HepG2 (cell line): Measurements from ENCODE around the gene SKIDA1. TPM values are rescaled to one million over a fixed set of nuclear protein-coding genes. Genes with fewer than 3 reads are reported as not detected.

ENCODE experiments used
- ARID2 ChIP-seq: sonication (generic); formaldehyde crosslinking; IDR thresholded peaks from 2 replicates; pipeline ENCODE4 v1.8.1; 2022; ENCODE audit warnings: mild to moderate bottlenecking, missing genetic modification reagents, borderline replicate concordance
- BCL6 ChIP-seq: IDR thresholded peaks from 2 replicates; pipeline ENCODE4 v1.6.1; 2016; ENCODE audit warnings: missing genetic modification reagents, missing compliant biosample characterization
- CBX5 ChIP-seq: sonication (generic); formaldehyde crosslinking; IDR thresholded peaks from 2 replicates; pipeline ENCODE4 v1.4.0; 2020; ENCODE audit warnings: missing genetic modification reagents, borderline replicate concordance
- DMAP1 ChIP-seq: IDR thresholded peaks from 2 replicates; pipeline ENCODE4 v1.6.1; 2016
- FOXJ3 ChIP-seq: sonication (generic); formaldehyde crosslinking; IDR thresholded peaks from 2 replicates; pipeline ENCODE4 v1.4.0; 2020; ENCODE audit warnings: missing genetic modification reagents, mild to moderate bottlenecking, borderline replicate concordance
- FOXO4 ChIP-seq: sonication (generic); formaldehyde crosslinking; conservative IDR thresholded peaks from 2 replicates; pipeline ENCODE4 v1.8.1; 2023; ENCODE audit warnings: missing genetic modification reagents
- HIVEP1 ChIP-seq: sonication (generic); formaldehyde crosslinking; IDR thresholded peaks from 2 replicates; pipeline ENCODE4 v1.4.0; 2020; ENCODE audit warnings: mild to moderate bottlenecking, missing genetic modification reagents
- HMG20A ChIP-seq: IDR thresholded peaks from 2 replicates; pipeline ENCODE4 v1.6.1; 2016; ENCODE audit warnings: borderline replicate concordance
- HOXA5 ChIP-seq: sonication (generic); formaldehyde crosslinking; IDR thresholded peaks from 2 replicates; pipeline ENCODE4 v1.4.0; 2020; ENCODE audit warnings: missing genetic modification reagents
- LRRFIP1 ChIP-seq: sonication (generic); formaldehyde crosslinking; conservative IDR thresholded peaks from 2 replicates; pipeline ENCODE4 v1.4.0; 2020; ENCODE audit warnings: missing genetic modification reagents
- MIXL1 ChIP-seq: IDR thresholded peaks from 2 replicates; pipeline ENCODE4 v1.6.1; 2016
- NCOA1 ChIP-seq: sonication (generic); formaldehyde crosslinking; IDR thresholded peaks from 2 replicates; pipeline ENCODE4 v1.9.0; 2021; ENCODE audit warnings: missing genetic modification reagents
- NFYC ChIP-seq: IDR thresholded peaks from 2 replicates; pipeline ENCODE4 v1.6.1; 2016; ENCODE audit warnings: missing genetic modification reagents, missing compliant biosample characterization
- NPAS2 ChIP-seq: sonication (generic); formaldehyde crosslinking; IDR thresholded peaks from 2 replicates; pipeline ENCODE4 v1.8.0; 2022; ENCODE audit warnings: mild to moderate bottlenecking, missing genetic modification reagents, borderline replicate concordance
- PAF1 ChIP-seq: IDR thresholded peaks from 2 replicates; pipeline ENCODE4 v1.6.1; 2016; ENCODE audit warnings: missing genetic modification reagents, missing compliant biosample characterization
- PAX8 ChIP-seq: sonication (generic); formaldehyde crosslinking; IDR thresholded peaks from 2 replicates; pipeline ENCODE4 v1.8.0; 2022; ENCODE audit warnings: mild to moderate bottlenecking, missing genetic modification reagents, borderline replicate concordance
- PRMT3 ChIP-seq: sonication (generic); formaldehyde crosslinking; IDR thresholded peaks from 2 replicates; pipeline ENCODE4 v1.8.1; 2022; ENCODE audit warnings: low read depth, mild to moderate bottlenecking, moderate library complexity, missing genetic modification reagents, borderline replicate concordance
- TARDBP ChIP-seq: sonication (generic); formaldehyde crosslinking; IDR thresholded peaks from 2 replicates; pipeline ENCODE4 v1.8.0; 2022; ENCODE audit warnings: mild to moderate bottlenecking, missing genetic modification reagents
- TFAP4 ChIP-seq: sonication (generic); IDR thresholded peaks from 2 replicates; pipeline ENCODE4 v1.6.1; 2016; ENCODE audit warnings: low read depth, borderline replicate concordance
- TFE3 ChIP-seq: IDR thresholded peaks from 2 replicates; pipeline ENCODE4 v1.6.1; 2016
- THAP11 ChIP-seq: IDR thresholded peaks from 2 replicates; pipeline ENCODE4 v1.6.1; 2016; ENCODE audit warnings: missing biosample characterization, missing genetic modification reagents
- U2AF2 ChIP-seq: fragments of 200-400 bp; formaldehyde crosslinking; IDR thresholded peaks from 2 replicates; pipeline ENCODE4 v1.6.1; 2017; ENCODE audit warnings: low read depth, mild to moderate bottlenecking, low read length
- YEATS4 ChIP-seq: sonication (generic); formaldehyde crosslinking; IDR thresholded peaks from 2 replicates; pipeline ENCODE4 v1.4.0; 2020; ENCODE audit warnings: missing genetic modification reagents, borderline replicate concordance
- ZNF10 ChIP-seq: sonication (generic); formaldehyde crosslinking; IDR thresholded peaks from 2 replicates; pipeline ENCODE4 v1.4.0; 2020; ENCODE audit warnings: mild to moderate bottlenecking, low read depth, missing genetic modification reagents, borderline replicate concordance
- ZNF121 ChIP-seq: sonication (generic); formaldehyde crosslinking; IDR thresholded peaks from 2 replicates; pipeline ENCODE4 v1.5.0; 2020; ENCODE audit warnings: mild to moderate bottlenecking, missing genetic modification reagents
- ZNF17 ChIP-seq: sonication (generic); formaldehyde crosslinking; IDR thresholded peaks from 2 replicates; pipeline ENCODE4 v1.5.0; 2020; ENCODE audit warnings: mild to moderate bottlenecking, missing genetic modification reagents
- ZNF224 ChIP-seq: sonication (generic); formaldehyde crosslinking; IDR thresholded peaks from 2 replicates; pipeline ENCODE4 v1.5.0; 2020; ENCODE audit warnings: mild to moderate bottlenecking, missing genetic modification reagents
- ZNF883 ChIP-seq: sonication (generic); formaldehyde crosslinking; IDR thresholded peaks from 2 replicates; pipeline ENCODE4 v1.5.1; 2020; ENCODE audit warnings: mild to moderate bottlenecking, missing genetic modification reagents; ENCODE audit errors: not compliant biosample characterization
- polyA plus RNA-seq, 8 experiments: library from polyadenylated mRNA; depleted of rRNA in 3 of 8; stranded (reverse) in 7 of 8; unstranded in 1 of 8; fragments of >200 nt; fragmentation: Illumina TruSeq in 4 of 8; extraction: Trizol in 4 of 8; gene quantifications; 2 replicates each; pipeline versions ENCODE4 v1.2.1 to v1.2.3, GENCODE V29; 2011 to 2016; ENCODE audit warnings: low read depth in 4 of 8, missing spikeins in 1 of 8, mixed read lengths in 1 of 8; ENCODE audit not compliant: insufficient read depth in 1 of 8
- total RNA-seq, 5 experiments: library from RNA; depleted of rRNA; stranded (reverse); fragments of >200 nt; fragmentation: Illumina TruSeq; extraction: Trizol; gene quantifications; 2 replicates each; pipeline ENCODE4 v1.2.3, GENCODE V29; 2016; ENCODE audit warnings: low read depth in 1 of 5

Gene SKIDA1
- total and polyA plus RNA-seq, 2 of the 13 experiments (the other 11 are each of a cell fraction or from before 2014, with no cell fraction given): 0.73 to 1.5 TPM

- TF ChIP-seq ZNF10 (CRISPR knock-in tag): no peak
- TF ChIP-seq ARID2 (CRISPR knock-in tag): peak; percentile 81
- TF ChIP-seq HIVEP1: no peak
- TF ChIP-seq TFAP4: no peak
- no peak for TF ChIP-seq NCOA1 (CRISPR knock-in tag)
- no peak for TF ChIP-seq FOXJ3 (CRISPR knock-in tag)
- TF ChIP-seq TARDBP (CRISPR knock-in tag): 0 out of 2 replicates have a peak, but pooled peaks have one; percentile 33
- TF ChIP-seq PAX8 (CRISPR knock-in tag): no peak
- no peak for TF ChIP-seq PRMT3 (CRISPR knock-in tag)
- TF ChIP-seq MIXL1 (CRISPR knock-in tag): no peak
- no peak for TF ChIP-seq ZNF17 (CRISPR knock-in tag)
- TF ChIP-seq U2AF2: no peak
- TF ChIP-seq LRRFIP1 (CRISPR knock-in tag): no peak
- no peak for TF ChIP-seq TFE3 (CRISPR knock-in tag)
- TF ChIP-seq NPAS2 (CRISPR knock-in tag): no peak
- TF ChIP-seq CBX5: no peak
- TF ChIP-seq ZNF121 (CRISPR knock-in tag): no peak
- TF ChIP-seq FOXO4: no peak
- no peak for TF ChIP-seq YEATS4 (CRISPR knock-in tag)
- TF ChIP-seq HOXA5 (CRISPR knock-in tag): no peak
- no peak for TF ChIP-seq HMG20A (CRISPR knock-in tag)
- no peak for TF ChIP-seq ZNF224 (CRISPR knock-in tag)
- no peak for TF ChIP-seq BCL6 (CRISPR knock-in tag)
- no peak for TF ChIP-seq ZNF883
- no peak for TF ChIP-seq NFYC (CRISPR knock-in tag)
- 0 out of 2 replicates have a peak, but pooled peaks have one; percentile 41 for TF ChIP-seq DMAP1 (CRISPR knock-in tag)
- no peak for TF ChIP-seq THAP11 (CRISPR knock-in tag)
- TF ChIP-seq PAF1: no peak
Measured at GRCh38 chr10:21535494-21535965, 10.0 kb upstream of the SKIDA1 start (continued).
